Right lobe of liver (tissue), 6 donors: ENCODE measurements around the gene ZMIZ1. TPM values are rescaled to one million over a fixed set of nuclear protein-coding genes. Genes with fewer than 3 reads are reported as not detected.

Experiments used
- ATAC-seq, 4 donors: fragments of 200-7000 bp; cut with Tn5 transposase; one replicate each; pipeline ENCODE4 v1.9.1; 2020; ENCODE audit warnings: mild to moderate bottlenecking in 4 of 4, moderate library complexity in 4 of 4
- DNase-seq, 3 donors: peaks; one replicate each; pipeline ENCODE4 v3.0.0-alpha.2; 2020
- H3K27ac ChIP-seq, 3 donors: fragments of 200-600 bp; one replicate each; pipeline ENCODE4 v1.8.0; 2022
- H3K27me3 ChIP-seq, 2 donors: fragments of 200-600 bp; one replicate each; pipeline ENCODE4 v1.8.0; 2022
- H3K36me3 ChIP-seq, 4 donors: fragments of 200-600 bp; sonication (generic) in 1 of 4; one replicate each; pipeline versions ENCODE4 v1.5.1 to v1.8.0; 2017 to 2022; ENCODE audit warnings: control low read depth in 1 of 4
- H3K4me1 ChIP-seq, 4 donors: fragments of 200-600 bp; sonication (generic) in 1 of 4; one replicate each; pipeline versions ENCODE4 v1.5.1 to v1.8.0; 2017 to 2022; ENCODE audit warnings: control low read depth in 1 of 4
- H3K4me3 ChIP-seq, 3 donors: fragments of 200-600 bp; one replicate each; pipeline ENCODE4 v1.8.0; 2022
- H3K9me3 ChIP-seq, 4 donors: fragments of 200-600 bp; sonication (generic) in 1 of 4; one replicate each; pipeline versions ENCODE4 v1.5.1 to v1.8.0; 2017 to 2022; ENCODE audit warnings: control low read depth in 1 of 4
- CTCF ChIP-seq, 4 donors: fragments of 200-600 bp in 3 of 4; fragments of 450-650 bp in 1 of 4; IDR thresholded peaks; one replicate each; pipeline versions ENCODE4 v1.5.1 to v1.8.0; 2016 to 2022; ENCODE audit warnings: antibody characterized with exemption in 4 of 4, mild to moderate bottlenecking in 2 of 4
- POLR2A ChIP-seq: fragments of 450-650 bp; IDR thresholded peaks from one replicate; pipeline ENCODE4 v1.6.1; 2017; ENCODE audit warnings: antibody characterized with exemption, mild to moderate bottlenecking
- WGBS: methylation state at CpG from one replicate; pipeline ENCODE4 v1.1.6; 2018; ENCODE audit warnings: low coverage, low lambda C conversion rate; ENCODE audit not compliant: insufficient coverage; ENCODE audit errors: missing lambda C conversion rate; 5-methylcytosine and 5-hydroxymethylcytosine counted together
- intact Hi-C, 2 donors: fragments of 100-400 bp; cut with DNase I; formaldehyde crosslinking; loops; one replicate each; pipeline versions ENCODE4 v1.11.2 to v1.14.1; 2022
- total RNA-seq, 6 experiments: library from RNA; depleted of rRNA in 2 of 6; stranded (reverse); fragments of >200 nt in 2 of 6; fragmentation: NEBNext Ultra II Directional in 3 of 6; extraction: Animal tissue kit (Norgen Biotek cat#: 25700) in 3 of 6; gene quantifications; one replicate each; pipeline versions ENCODE4 v1.1.0 to v1.2.4, GENCODE V29; 2016 to 2023
- donor health status: DM: no; HTN: yes; CAD: no.
- donor health status: DM: no; HTN: no; CAD: no.
- donor health status: DM: no; HTN: no; CAD: no.
- donor health status: DM: no; HTN: yes; CAD: no.
- donor health status: DM: no; HTN: yes; CAD: no.

ZMIZ1 gene
- total RNA-seq, 6 experiments from 2014 or later: 9.9 to 22.8 (median 12.3) TPM

GRCh38 chr10:79159141-79159651 is 90.4 kb downstream of the ZMIZ1 start:
- intact Hi-C loops: no loop called here
- WGBS: 60% methylated on average over 1 of the region's 18 CpGs
- no peaks in the 10 kb centered on the region for H3K9me3 ChIP-seq
- peaks cover 2 to 56% (median 29%) of the 10 kb centered on the region in 4 donors for H3K4me1 ChIP-seq
- no peak overlapping the region for H3K4me3 ChIP-seq
- TF ChIP-seq POLR2A (no peak), CTCF (IDR thresholded peaks at IDR 0.05) (no peak)
- peak overlapping the region in 1 of 3 donors; percentile 18 for H3K27ac ChIP-seq
- no peak for DNase-seq
- no peaks in the 10 kb centered on the region for H3K36me3 ChIP-seq
- ATAC-seq: peak in 2 of 4 donors; percentile 23 to 29
- no peaks in the 10 kb centered on the region for H3K27me3 ChIP-seq

- no peaks in the 10 kb centered on the region for H3K9me3 ChIP-seq
- ATAC-seq: peak in 2 of 4 donors; percentile 7 to 27
- intact Hi-C loops: no loop called here
- H3K36me3 ChIP-seq: no peaks in the 10 kb centered on the region
- no peak overlapping the region for H3K4me3 ChIP-seq
- H3K4me1 ChIP-seq: peaks cover 2 to 56% (median 28%) of the 10 kb centered on the region in 4 donors
- peak overlapping the region in 1 of 3 donors; percentile 18 for H3K27ac ChIP-seq
- H3K27me3 ChIP-seq: no peaks in the 10 kb centered on the region
- WGBS: 30% methylated on average over 8 of the region's 15 CpGs
- peak in 1 of 3 donors; percentile 50 for DNase-seq
- TF ChIP-seq CTCF (IDR thresholded peaks at IDR 0.05) (no peak), POLR2A (no peak)
These were observed 91.0 kb downstream of the ZMIZ1 start for GRCh38 chr10:79159785-79160184.

- WGBS: no CpG with 5 or more reads among the region's 4 CpGs
- no peak for TF ChIP-seq POLR2A
- no peak for TF ChIP-seq CTCF (IDR thresholded peaks at IDR 0.05)
- H3K36me3 ChIP-seq: no peaks in the 10 kb centered on the region
- H3K9me3 ChIP-seq: no peaks in the 10 kb centered on the region
- H3K27ac ChIP-seq: peak overlapping the region in 1 of 3 donors; percentile 18
- H3K4me1 ChIP-seq: peaks cover 2 to 53% (median 28%) of the 10 kb centered on the region in 4 donors
- H3K4me3 ChIP-seq: no peak overlapping the region
- intact Hi-C loops: no loop called here
- H3K27me3 ChIP-seq: no peaks in the 10 kb centered on the region
- no peak for ATAC-seq
- DNase-seq: no peak
These were observed 91.4 kb downstream of the ZMIZ1 start for GRCh38 chr10:79160191-79160590.

- H3K36me3 ChIP-seq: peaks cover 0 to under 1% (median 0%) of the 10 kb centered on the region in 4 donors
- TF ChIP-seq POLR2A (no peak), CTCF (IDR thresholded peaks at IDR 0.05) (no peak)
- H3K4me3 ChIP-seq: no peak overlapping the region
- ATAC-seq (no peak), DNase-seq (no peak)
- H3K4me1 ChIP-seq: peaks cover 2 to 41% (median 19%) of the 10 kb centered on the region in 4 donors
- intact Hi-C loops: no loop called here
- 74% methylated on average over 4 of the region's 5 CpGs for WGBS
- H3K9me3 ChIP-seq: no peaks in the 10 kb centered on the region
- H3K27me3 ChIP-seq: no peaks in the 10 kb centered on the region
- no peak overlapping the region for H3K27ac ChIP-seq
These were observed 92.8 kb downstream of the ZMIZ1 start for GRCh38 chr10:79161557-79161956.
